Hepatocyte (in vitro differentiated cells): ENCODE measurements around the gene MRAP2. TPM values are rescaled to one million over a fixed set of nuclear protein-coding genes. Genes with fewer than 3 reads are reported as not detected.

ENCODE experiments used
- DNase-seq: peaks from one replicate; pipeline ENCODE4 v3.0.0-alpha.2; 2016; ENCODE audit warnings: low spot score
- H2AFZ ChIP-seq: fragments of 200-600 bp; sonication (generic); 2 replicates; pipeline ENCODE4 v1.6.0; 2016; ENCODE audit warnings: antibody characterized with exemption, mild to moderate bottlenecking
- H3K27ac ChIP-seq: fragments of 200-600 bp; sonication (generic); 2 replicates; pipeline ENCODE4 v1.5.1; 2016; ENCODE audit warnings: mild to moderate bottlenecking
- H3K27me3 ChIP-seq: fragments of 200-600 bp; sonication (generic); 2 replicates; pipeline ENCODE4 v1.6.1; 2016
- H3K36me3 ChIP-seq: fragments of 200-600 bp; sonication (generic); replicated peaks from 2 replicates; pipeline ENCODE4 v1.5.1; 2016; ENCODE audit warnings: low read depth; ENCODE audit not compliant: insufficient read depth
- H3K4me1 ChIP-seq: fragments of 200-600 bp; sonication (generic); 2 replicates; pipeline ENCODE4 v1.5.1; 2016; ENCODE audit warnings: mild to moderate bottlenecking, moderate library complexity; ENCODE audit not compliant: insufficient read depth
- H3K4me2 ChIP-seq: fragments of 200-600 bp; sonication (generic); 2 replicates; pipeline ENCODE4 v1.6.0; 2016
- H3K4me3 ChIP-seq: fragments of 200-600 bp; sonication (generic); 2 replicates; pipeline ENCODE4 v1.5.1; 2016; ENCODE audit warnings: mild to moderate bottlenecking
- H3K79me2 ChIP-seq: fragments of 200-600 bp; sonication (generic); 2 replicates; pipeline ENCODE4 v1.6.0; 2017; ENCODE audit warnings: mild to moderate bottlenecking
- H3K9me2 ChIP-seq: fragments of 200-600 bp; sonication (generic); replicated peaks from 2 replicates; pipeline ENCODE4 v1.6.0; 2017; ENCODE audit warnings: mild to moderate bottlenecking; ENCODE audit not compliant: insufficient read depth
- H3K9me3 ChIP-seq: fragments of 200-600 bp; sonication (generic); 2 replicates; pipeline ENCODE4 v1.5.1; 2016; ENCODE audit warnings: low read depth, mild to moderate bottlenecking
- H4K20me1 ChIP-seq: fragments of 200-600 bp; sonication (generic); 2 replicates; pipeline ENCODE4 v1.6.0; 2016; ENCODE audit warnings: mild to moderate bottlenecking; ENCODE audit not compliant: insufficient read depth, poor library complexity, severe bottlenecking
- EZH2 ChIP-seq: fragments of 200-600 bp; sonication (generic); IDR thresholded peaks from 2 replicates; pipeline ENCODE4 v1.6.1; 2016; ENCODE audit warnings: antibody characterized with exemption, mild to moderate bottlenecking, borderline replicate concordance
- EZH2phosphoT487 ChIP-seq: fragments of 200-600 bp; sonication (generic); IDR thresholded peaks from one replicate; pipeline ENCODE4 v1.6.1; 2018; ENCODE audit warnings: antibody characterized with exemption, mild to moderate bottlenecking, low read depth, moderate library complexity; ENCODE audit not compliant: unreplicated experiment, severe bottlenecking
- WGBS: methylation state at CpG from one replicate; pipeline ENCODE4 v1.1.6; 2016; ENCODE audit warnings: low lambda C conversion rate; ENCODE audit errors: missing lambda C conversion rate; 5-methylcytosine and 5-hydroxymethylcytosine counted together
- polyA plus RNA-seq: library from polyadenylated mRNA; unstranded; fragments of >200 nt; fragmentation: Nextera tagmentation; extraction: Ambion mirVana; gene quantifications from 2 replicates; pipeline ENCODE4 v1.2.1, GENCODE V29; 2016
- total RNA-seq: library from RNA; depleted of rRNA; stranded (reverse); fragments of >200 nt; gene quantifications from 2 replicates; pipeline ENCODE4 v1.2.3, GENCODE V29; 2014
- TF ChIP-seq, protein P1 (sequence below): fragments of 200-600 bp; sonication (generic); IDR thresholded peaks from 2 replicates; pipeline ENCODE4 v1.5.1; 2016; ENCODE audit warnings: antibody characterized with exemption, mild to moderate bottlenecking; ENCODE audit not compliant: poor library complexity

MRAP2 gene, protein sequence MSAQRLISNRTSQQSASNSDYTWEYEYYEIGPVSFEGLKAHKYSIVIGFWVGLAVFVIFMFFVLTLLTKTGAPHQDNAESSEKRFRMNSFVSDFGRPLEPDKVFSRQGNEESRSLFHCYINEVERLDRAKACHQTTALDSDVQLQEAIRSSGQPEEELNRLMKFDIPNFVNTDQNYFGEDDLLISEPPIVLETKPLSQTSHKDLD
- total RNA-seq (0.88 and 2.5 TPM in 2 replicates), polyA plus RNA-seq (2.2 and 3.2 TPM in 2 replicates)

- under 1% methylated on average over 71 of the region's 78 CpGs for WGBS
- no peaks in the 10 kb centered on the region for H4K20me1 ChIP-seq
- H3K79me2 ChIP-seq, result no peaks in the 10 kb centered on the region
- peak within 1 kb of the TSS; percentile 99 for H3K4me2 ChIP-seq
- H3K4me1 ChIP-seq, result peaks cover 2% of the 10 kb centered on the region
- peak within 1 kb of the TSS; percentile 85 for H3K4me3 ChIP-seq
- peak within 1 kb of the TSS; percentile 98 for H2AFZ ChIP-seq
- no peak within 1 kb of the TSS for H3K27ac ChIP-seq
- TF ChIP-seq, protein P1, sequence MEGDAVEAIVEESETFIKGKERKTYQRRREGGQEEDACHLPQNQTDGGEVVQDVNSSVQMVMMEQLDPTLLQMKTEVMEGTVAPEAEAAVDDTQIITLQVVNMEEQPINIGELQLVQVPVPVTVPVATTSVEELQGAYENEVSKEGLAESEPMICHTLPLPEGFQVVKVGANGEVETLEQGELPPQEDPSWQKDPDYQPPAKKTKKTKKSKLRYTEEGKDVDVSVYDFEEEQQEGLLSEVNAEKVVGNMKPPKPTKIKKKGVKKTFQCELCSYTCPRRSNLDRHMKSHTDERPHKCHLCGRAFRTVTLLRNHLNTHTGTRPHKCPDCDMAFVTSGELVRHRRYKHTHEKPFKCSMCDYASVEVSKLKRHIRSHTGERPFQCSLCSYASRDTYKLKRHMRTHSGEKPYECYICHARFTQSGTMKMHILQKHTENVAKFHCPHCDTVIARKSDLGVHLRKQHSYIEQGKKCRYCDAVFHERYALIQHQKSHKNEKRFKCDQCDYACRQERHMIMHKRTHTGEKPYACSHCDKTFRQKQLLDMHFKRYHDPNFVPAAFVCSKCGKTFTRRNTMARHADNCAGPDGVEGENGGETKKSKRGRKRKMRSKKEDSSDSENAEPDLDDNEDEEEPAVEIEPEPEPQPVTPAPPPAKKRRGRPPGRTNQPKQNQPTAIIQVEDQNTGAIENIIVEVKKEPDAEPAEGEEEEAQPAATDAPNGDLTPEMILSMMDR, result no peak
- TF ChIP-seq EZH2phosphoT487 (no peak), EZH2 (no peak)
- DNase-seq, result peak; percentile 68
- no peaks in the 10 kb centered on the region for H3K9me2 ChIP-seq
- no peaks in the 10 kb centered on the region for H3K36me3 ChIP-seq
- no peaks in the 10 kb centered on the region for H3K9me3 ChIP-seq
- H3K27me3 ChIP-seq, result peaks cover 18% of the 10 kb centered on the region
Measured at GRCh38 chr6:84033523-84034451, at the start of gene MRAP2. Gene MRAP2 (plus strand): TSS chr6:84033772. CDS start chr6:84055319, 21,547 bp downstream.

- H3K9me2 ChIP-seq, result no peaks in the 10 kb centered on the region
- no peak overlapping the region for H3K27ac ChIP-seq
- no peaks in the 10 kb centered on the region for H3K4me1 ChIP-seq
- H3K27me3 ChIP-seq, result no peaks in the 10 kb centered on the region
- H3K36me3 ChIP-seq, result no peaks in the 10 kb centered on the region
- H4K20me1 ChIP-seq, result no peaks in the 10 kb centered on the region
- H3K4me2 ChIP-seq, result no peak overlapping the region
- H3K79me2 ChIP-seq, result no peaks in the 10 kb centered on the region
- 88% methylated on average over 1 of the region's 1 CpG for WGBS
- TF ChIP-seq, protein P1, result no peak
- no peak for TF ChIP-seq EZH2
- no peak for TF ChIP-seq EZH2phosphoT487
- H3K9me3 ChIP-seq, result no peaks in the 10 kb centered on the region
- no peak for DNase-seq
- no peak overlapping the region for H2AFZ ChIP-seq
- no peak overlapping the region for H3K4me3 ChIP-seq
Measured at GRCh38 chr6:83984411-83984810, 49.2 kb upstream of the MRAP2 start.

DNA sequence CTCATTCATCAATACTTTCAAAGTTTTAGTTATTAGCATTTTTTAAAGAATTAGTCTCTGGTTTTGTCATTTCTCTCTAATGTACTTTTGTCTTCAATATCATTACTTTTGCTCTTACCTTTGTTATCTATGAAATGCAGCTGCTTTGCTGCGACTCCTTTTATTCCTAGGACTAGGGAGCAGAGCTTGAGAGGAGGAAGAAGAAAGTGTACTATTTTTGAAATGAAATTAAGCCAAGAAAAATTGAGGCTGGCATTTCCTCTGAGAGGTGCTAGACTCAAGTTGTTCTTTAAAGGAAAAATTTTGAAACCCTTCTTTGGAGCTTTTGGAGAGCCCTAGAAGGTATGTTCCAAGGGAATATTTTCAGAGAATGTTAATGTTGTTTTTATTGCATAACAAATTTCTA, 48.3 kb upstream of the MRAP2 start:
- H3K36me3 ChIP-seq, result no peaks in the 10 kb centered on the region
- H3K4me2 ChIP-seq, result no peak overlapping the region
- H3K9me2 ChIP-seq, result no peaks in the 10 kb centered on the region
- no peak for DNase-seq
- WGBS, result 97% methylated on average over 1 of the region's 1 CpG
- no peaks in the 10 kb centered on the region for H3K27me3 ChIP-seq
- TF ChIP-seq EZH2phosphoT487, result no peak
- no peak for TF ChIP-seq EZH2
- TF ChIP-seq, protein P1, result no peak
- no peak overlapping the region for H3K4me3 ChIP-seq
- H3K79me2 ChIP-seq, result no peaks in the 10 kb centered on the region
- H3K9me3 ChIP-seq, result no peaks in the 10 kb centered on the region
- H4K20me1 ChIP-seq, result no peaks in the 10 kb centered on the region
- H3K4me1 ChIP-seq, result no peaks in the 10 kb centered on the region
- no peak overlapping the region for H3K27ac ChIP-seq
- no peak overlapping the region for H2AFZ ChIP-seq
